ENCODE results near the gene ETV5.

Gene ETV5

GRCh38 chr3:186079925-186080324 is 29.0 kb downstream of the ETV5 start:
- Histone ChIP-seq H3K36me3 (ENCODE audit: control insufficient read depth, insufficient read depth, low read length) (no peaks in the 10 kb centered on the region), H3K27me3 (ENCODE audit: insufficient read depth, low read length, poor library complexity) (no peaks in the 10 kb centered on the region)
- WGBS (ENCODE audit: extremely low coverage, insufficient coverage, low lambda C conversion rate), result no CpG with 5 or more reads among the region's 7 CpGs

GRCh38 chr3:186077466-186077865 is 31.4 kb downstream of the ETV5 start:
- Histone ChIP-seq H3K4me1 (ENCODE audit: control insufficient read depth, low read depth, low read length) (peaks cover 6% of the 10 kb centered on the region), H3K79me2 (ENCODE audit: control insufficient read depth, insufficient read depth, low read length) (no peaks in the 10 kb centered on the region), H3K23ac (ENCODE audit: low read length) (no peak overlapping the region), H3K4ac (ENCODE audit: low read depth, low read length) (no peak overlapping the region), H3K56ac (ENCODE audit: low read length) (no peak overlapping the region), H3K4me3 (ENCODE audit: low read length) (no peak overlapping the region), H3K36me3 (ENCODE audit: control insufficient read depth, insufficient read depth, low read length) (no peaks in the 10 kb centered on the region), H2BK15ac (replicated peaks; ENCODE audit: low read depth) (no peak overlapping the region), H2BK5ac (ENCODE audit: low read length) (no peak overlapping the region), H2BK120ac (ENCODE audit: low read depth, low read length) (no peak overlapping the region), H3K27ac (ENCODE audit: low read depth, low read length) (no peak overlapping the region), H4K5ac (ENCODE audit: low read length) (no peak overlapping the region), H3K18ac (ENCODE audit: low read length) (peak overlapping the region; percentile 22), H3K27me3 (ENCODE audit: insufficient read depth, low read length, poor library complexity) (no peaks in the 10 kb centered on the region), H2AK5ac (ENCODE audit: low read length) (no peak overlapping the region), H4K8ac (ENCODE audit: low read depth, low read length) (no peak overlapping the region), H3K4me2 (ENCODE audit: low read length) (no peak overlapping the region), H3K79me1 (ENCODE audit: low read length) (no peaks in the 10 kb centered on the region), H3K9ac (ENCODE audit: low read length) (no peak overlapping the region)
- no peak for DNase-seq
- no CpG with 5 or more reads among the region's 6 CpGs for WGBS (ENCODE audit: extremely low coverage, insufficient coverage, low lambda C conversion rate)

More at GRCh38 chr3:186079925-186080324, 29.0 kb downstream of the ETV5 start:
- no peak overlapping the region for H3K4ac ChIP-seq (ENCODE audit: low read depth, low read length)
- DNase-seq, result peak; percentile 88
- no peak overlapping the region for H4K5ac ChIP-seq (ENCODE audit: low read length)
- no peak overlapping the region for H3K4me2 ChIP-seq (ENCODE audit: low read length)
- no peak overlapping the region for H2BK120ac ChIP-seq (ENCODE audit: low read depth, low read length)
- H3K9ac ChIP-seq (ENCODE audit: low read length), result no peak overlapping the region
- H3K56ac ChIP-seq (ENCODE audit: low read length), result no peak overlapping the region
- no peak overlapping the region for H3K4me3 ChIP-seq (ENCODE audit: low read length)
- no peak overlapping the region for H2BK15ac ChIP-seq (replicated peaks; ENCODE audit: low read depth)
- H3K79me2 ChIP-seq (ENCODE audit: control insufficient read depth, insufficient read depth, low read length), result no peaks in the 10 kb centered on the region
- H4K8ac ChIP-seq (ENCODE audit: low read depth, low read length), result no peak overlapping the region
- H3K4me1 ChIP-seq (ENCODE audit: control insufficient read depth, low read depth, low read length), result peaks cover 10% of the 10 kb centered on the region
- no peak overlapping the region for H2BK5ac ChIP-seq (ENCODE audit: low read length)
- H2AK5ac ChIP-seq (ENCODE audit: low read length), result no peak overlapping the region
- peak overlapping the region; percentile 45 for H3K18ac ChIP-seq (ENCODE audit: low read length)
- H3K27ac ChIP-seq (ENCODE audit: low read depth, low read length), result peak overlapping the region; percentile 12
- H3K23ac ChIP-seq (ENCODE audit: low read length), result no peak overlapping the region
- H3K79me1 ChIP-seq (ENCODE audit: low read length), result no peaks in the 10 kb centered on the region

- Histone ChIP-seq H2BK15ac (replicated peaks; ENCODE audit: low read depth) (no peak overlapping the region), H3K27me3 (ENCODE audit: insufficient read depth, low read length, poor library complexity) (no peaks in the 10 kb centered on the region), H3K56ac (ENCODE audit: low read length) (no peak overlapping the region), H3K79me1 (ENCODE audit: low read length) (no peaks in the 10 kb centered on the region), H2BK5ac (ENCODE audit: low read length) (no peak overlapping the region), H2AK5ac (ENCODE audit: low read length) (no peak overlapping the region), H4K5ac (ENCODE audit: low read length) (no peak overlapping the region), H3K9ac (ENCODE audit: low read length) (no peak overlapping the region), H3K4me1 (ENCODE audit: control insufficient read depth, low read depth, low read length) (peaks cover 4% of the 10 kb centered on the region), H2BK120ac (ENCODE audit: low read depth, low read length) (no peak overlapping the region), H3K23ac (ENCODE audit: low read length) (no peak overlapping the region), H4K8ac (ENCODE audit: low read depth, low read length) (no peak overlapping the region), H3K4ac (ENCODE audit: low read depth, low read length) (no peak overlapping the region), H3K4me2 (ENCODE audit: low read length) (no peak overlapping the region), H3K18ac (ENCODE audit: low read length) (no peak overlapping the region), H3K36me3 (ENCODE audit: control insufficient read depth, insufficient read depth, low read length) (no peaks in the 10 kb centered on the region), H3K27ac (ENCODE audit: low read depth, low read length) (no peak overlapping the region), H3K79me2 (ENCODE audit: control insufficient read depth, insufficient read depth, low read length) (no peaks in the 10 kb centered on the region), H3K4me3 (ENCODE audit: low read length) (no peak overlapping the region)
- no peak for DNase-seq
- no CpG with 5 or more reads among the region's 4 CpGs for WGBS (ENCODE audit: extremely low coverage, insufficient coverage, low lambda C conversion rate)
Observed at GRCh38 chr3:186075931-186076567, 32.8 kb downstream of the ETV5 start.

- Histone ChIP-seq H3K36me3 (ENCODE audit: control insufficient read depth, insufficient read depth, low read length) (no peaks in the 10 kb centered on the region), H2BK120ac (ENCODE audit: low read depth, low read length) (no peak overlapping the region), H4K5ac (ENCODE audit: low read length) (no peak overlapping the region), H3K23ac (ENCODE audit: low read length) (no peak overlapping the region), H4K8ac (ENCODE audit: low read depth, low read length) (no peak overlapping the region), H3K27ac (ENCODE audit: low read depth, low read length) (no peak overlapping the region), H3K56ac (ENCODE audit: low read length) (no peak overlapping the region), H2BK15ac (replicated peaks; ENCODE audit: low read depth) (no peak overlapping the region), H3K4me2 (ENCODE audit: low read length) (no peak overlapping the region), H3K4ac (ENCODE audit: low read depth, low read length) (no peak overlapping the region), H3K18ac (ENCODE audit: low read length) (no peak overlapping the region), H3K79me2 (ENCODE audit: control insufficient read depth, insufficient read depth, low read length) (no peaks in the 10 kb centered on the region), H3K79me1 (ENCODE audit: low read length) (no peaks in the 10 kb centered on the region), H3K4me3 (ENCODE audit: low read length) (no peak overlapping the region), H3K4me1 (ENCODE audit: control insufficient read depth, low read depth, low read length) (no peaks in the 10 kb centered on the region), H3K9ac (ENCODE audit: low read length) (no peak overlapping the region), H2AK5ac (ENCODE audit: low read length) (no peak overlapping the region), H2BK5ac (ENCODE audit: low read length) (no peak overlapping the region), H3K27me3 (ENCODE audit: insufficient read depth, low read length, poor library complexity) (no peaks in the 10 kb centered on the region)
- no peak for DNase-seq
- no CpG with 5 or more reads among the region's 2 CpGs for WGBS (ENCODE audit: extremely low coverage, insufficient coverage, low lambda C conversion rate)
Observed at GRCh38 chr3:186075489-186075888, 33.4 kb downstream of the ETV5 start.

GRCh38 chr3:186073641-186074040 is 35.2 kb downstream of the ETV5 start:
- H3K4ac ChIP-seq (ENCODE audit: low read depth, low read length), result no peak overlapping the region
- no peaks in the 10 kb centered on the region for H3K79me2 ChIP-seq (ENCODE audit: control insufficient read depth, insufficient read depth, low read length)
- no peak for DNase-seq
- no peak overlapping the region for H3K18ac ChIP-seq (ENCODE audit: low read length)
- no peaks in the 10 kb centered on the region for H3K79me1 ChIP-seq (ENCODE audit: low read length)
- H3K4me3 ChIP-seq (ENCODE audit: low read length), result no peak overlapping the region
- no peak overlapping the region for H4K8ac ChIP-seq (ENCODE audit: low read depth, low read length)
- H2BK5ac ChIP-seq (ENCODE audit: low read length), result no peak overlapping the region
- H3K23ac ChIP-seq (ENCODE audit: low read length), result no peak overlapping the region
- H3K4me2 ChIP-seq (ENCODE audit: low read length), result no peak overlapping the region
- H3K27ac ChIP-seq (ENCODE audit: low read depth, low read length), result no peak overlapping the region
- H4K5ac ChIP-seq (ENCODE audit: low read length), result no peak overlapping the region
- no peaks in the 10 kb centered on the region for H3K36me3 ChIP-seq (ENCODE audit: control insufficient read depth, insufficient read depth, low read length)
- H3K9ac ChIP-seq (ENCODE audit: low read length), result no peak overlapping the region
- no peak overlapping the region for H2BK120ac ChIP-seq (ENCODE audit: low read depth, low read length)
- H3K27me3 ChIP-seq (ENCODE audit: insufficient read depth, low read length, poor library complexity), result no peaks in the 10 kb centered on the region
- H3K56ac ChIP-seq (ENCODE audit: low read length), result no peak overlapping the region
- no peaks in the 10 kb centered on the region for H3K4me1 ChIP-seq (ENCODE audit: control insufficient read depth, low read depth, low read length)
- H2AK5ac ChIP-seq (ENCODE audit: low read length), result no peak overlapping the region
- H2BK15ac ChIP-seq (replicated peaks; ENCODE audit: low read depth), result no peak overlapping the region

GRCh38 chr3:186070996-186071395 is 37.9 kb downstream of the ETV5 start:
- no peak overlapping the region for H3K9ac ChIP-seq (ENCODE audit: low read length)
- H3K23ac ChIP-seq (ENCODE audit: low read length), result no peak overlapping the region
- H2BK15ac ChIP-seq (replicated peaks; ENCODE audit: low read depth), result no peak overlapping the region
- no peak overlapping the region for H3K4ac ChIP-seq (ENCODE audit: low read depth, low read length)
- H3K27ac ChIP-seq (ENCODE audit: low read depth, low read length), result no peak overlapping the region
- H3K4me3 ChIP-seq (ENCODE audit: low read length), result no peak overlapping the region
- H3K4me1 ChIP-seq (ENCODE audit: control insufficient read depth, low read depth, low read length), result no peaks in the 10 kb centered on the region
- H2BK120ac ChIP-seq (ENCODE audit: low read depth, low read length), result no peak overlapping the region
- no peak overlapping the region for H4K8ac ChIP-seq (ENCODE audit: low read depth, low read length)
- H2AK5ac ChIP-seq (ENCODE audit: low read length), result no peak overlapping the region
- no peak overlapping the region for H3K56ac ChIP-seq (ENCODE audit: low read length)
- no peak overlapping the region for H3K4me2 ChIP-seq (ENCODE audit: low read length)
- H3K27me3 ChIP-seq (ENCODE audit: insufficient read depth, low read length, poor library complexity), result no peaks in the 10 kb centered on the region
- no peak overlapping the region for H4K5ac ChIP-seq (ENCODE audit: low read length)
- no peaks in the 10 kb centered on the region for H3K36me3 ChIP-seq (ENCODE audit: control insufficient read depth, insufficient read depth, low read length)
- no peaks in the 10 kb centered on the region for H3K79me1 ChIP-seq (ENCODE audit: low read length)
- DNase-seq, result no peak
- no peak overlapping the region for H2BK5ac ChIP-seq (ENCODE audit: low read length)
- no peaks in the 10 kb centered on the region for H3K79me2 ChIP-seq (ENCODE audit: control insufficient read depth, insufficient read depth, low read length)
- H3K18ac ChIP-seq (ENCODE audit: low read length), result no peak overlapping the region
- no CpG with 5 or more reads among the region's 9 CpGs for WGBS (ENCODE audit: extremely low coverage, insufficient coverage, low lambda C conversion rate)
